ENCODE measurements around the gene IMPA2.
"Not testable (repeated sequence)": the region's sequence is repeated elsewhere in the genome, so short reads cannot be mapped to it uniquely, and the experiment has no call there.

IMPA2 gene

DNA sequence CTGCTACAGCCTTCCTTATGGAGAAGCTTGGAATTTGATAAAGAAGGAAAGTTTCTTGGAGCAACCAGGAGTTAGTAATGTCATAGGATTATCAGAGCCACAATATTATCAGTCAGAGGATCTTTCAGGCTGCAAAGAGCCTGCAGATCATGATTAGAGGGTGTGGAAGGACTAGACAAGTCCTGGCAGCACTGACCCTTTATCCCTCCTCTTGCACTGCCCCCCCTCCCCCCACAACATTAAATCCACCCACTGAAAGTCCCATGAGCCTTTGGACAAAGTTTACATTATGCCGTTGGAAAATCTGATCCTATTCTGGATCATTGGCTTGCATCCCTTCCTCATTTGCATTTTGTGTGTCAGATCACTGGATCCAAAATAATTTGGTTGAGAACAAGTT is 18.7 kb upstream of the IMPA2 start:
- DNase-seq (ENCODE audit: low read depth, low spot score), result no peak

DNA sequence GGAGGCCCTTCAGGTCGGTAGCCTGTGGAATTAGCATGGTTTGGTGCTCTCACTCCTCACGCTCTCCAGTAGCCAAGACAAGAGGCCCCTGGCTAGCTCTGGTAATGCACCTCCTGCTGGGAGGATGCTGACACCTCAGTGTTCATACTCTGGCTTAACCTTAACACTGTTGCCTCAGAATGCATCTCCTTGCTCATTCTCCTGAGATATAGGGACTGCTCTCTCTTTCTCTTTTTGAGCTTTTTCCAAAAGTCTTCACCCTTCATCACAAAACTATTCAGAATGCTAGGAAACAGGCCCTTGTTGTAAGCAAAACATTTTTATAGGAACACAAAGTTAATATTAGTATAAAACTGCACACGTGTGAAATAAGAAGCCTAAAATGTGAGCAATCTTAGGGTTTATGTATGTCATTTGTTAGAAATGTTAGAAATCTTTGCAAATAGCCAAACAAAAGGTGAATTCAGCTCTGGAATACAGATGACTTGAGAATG is 17.3 kb upstream of the IMPA2 start:
- no peak for DNase-seq (ENCODE audit: low read depth, low spot score)

- DNase-seq (ENCODE audit: low read depth, low spot score), result no peak
Measured at GRCh38 chr18:11969904-11970835, 11.1 kb upstream of the IMPA2 start.

DNA sequence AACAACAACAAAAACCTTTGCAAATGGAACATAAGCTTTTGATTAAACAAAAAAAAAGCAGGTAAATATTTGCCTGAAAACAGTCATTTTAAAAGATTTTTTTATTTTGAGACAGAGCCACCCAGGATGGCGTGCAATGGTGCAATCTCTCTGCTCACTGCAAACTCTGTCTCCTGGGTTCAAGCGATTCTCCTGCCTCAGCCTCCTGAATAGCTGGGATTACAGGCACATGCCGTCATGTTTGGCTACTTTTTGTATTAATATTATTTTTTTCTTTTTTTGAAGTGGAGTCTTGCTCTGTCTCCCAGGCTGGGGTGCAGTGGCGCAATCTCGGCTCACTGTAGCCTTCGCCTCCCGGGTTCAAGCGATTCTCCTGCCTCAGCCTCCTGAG is 10.5 kb upstream of the IMPA2 start:
- not testable (repeated sequence) for DNase-seq (ENCODE audit: low read depth, low spot score)

GRCh38 chr18:11972371-11973174 is 8.7 kb upstream of the IMPA2 start:
- DNase-seq (ENCODE audit: low read depth, low spot score), result no peak

DNA sequence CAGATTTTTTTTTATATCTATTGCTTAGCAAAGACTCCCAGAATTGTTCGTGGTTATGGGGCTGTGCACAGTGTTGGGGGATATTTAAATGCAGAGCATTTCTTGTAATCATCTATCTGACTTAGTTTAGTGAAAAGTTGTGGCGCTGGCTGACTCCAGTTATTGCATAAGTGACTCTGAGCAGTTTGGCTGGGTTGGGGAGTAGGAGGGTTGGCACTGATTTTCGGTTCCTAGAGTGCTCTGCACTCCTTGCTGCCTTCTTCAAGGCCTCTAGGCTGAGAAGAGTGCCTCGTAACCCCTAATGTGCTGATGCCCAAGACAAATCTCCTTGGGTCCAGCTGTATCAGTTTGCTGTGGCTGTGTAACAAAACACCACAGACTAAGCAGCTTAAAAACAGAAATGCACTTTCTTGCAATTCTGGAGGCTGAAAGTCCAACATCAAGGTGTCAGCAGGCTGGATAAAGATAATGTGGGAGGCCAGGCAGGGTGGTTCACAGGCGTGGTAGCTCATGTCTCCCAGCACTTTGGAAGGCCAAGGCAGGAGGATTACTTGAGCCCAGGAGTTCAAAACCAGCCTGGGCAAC is 6.5 kb upstream of the IMPA2 start:
- DNase-seq (ENCODE audit: low read depth, low spot score), result no peak

DNA sequence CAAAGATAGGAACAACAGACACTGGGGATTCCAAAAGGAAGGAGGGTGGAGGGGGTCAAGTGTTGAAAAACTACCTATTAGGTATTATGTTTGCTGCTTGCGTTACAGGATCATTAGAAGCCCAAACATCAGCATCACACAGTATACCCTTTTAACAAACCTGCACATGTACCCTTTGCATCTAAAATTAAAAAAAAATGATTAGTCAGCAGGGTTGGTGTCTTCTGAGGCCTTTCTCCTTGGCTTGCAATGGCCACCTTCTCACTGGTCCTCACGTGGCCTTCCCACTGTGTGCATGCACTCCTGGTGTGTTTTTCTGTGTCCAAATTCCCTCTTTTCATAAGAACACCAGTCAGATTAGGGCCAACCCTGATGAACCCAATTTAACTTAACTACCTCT is 5.6 kb upstream of the IMPA2 start:
- no peak for DNase-seq (ENCODE audit: low read depth, low spot score)

DNA sequence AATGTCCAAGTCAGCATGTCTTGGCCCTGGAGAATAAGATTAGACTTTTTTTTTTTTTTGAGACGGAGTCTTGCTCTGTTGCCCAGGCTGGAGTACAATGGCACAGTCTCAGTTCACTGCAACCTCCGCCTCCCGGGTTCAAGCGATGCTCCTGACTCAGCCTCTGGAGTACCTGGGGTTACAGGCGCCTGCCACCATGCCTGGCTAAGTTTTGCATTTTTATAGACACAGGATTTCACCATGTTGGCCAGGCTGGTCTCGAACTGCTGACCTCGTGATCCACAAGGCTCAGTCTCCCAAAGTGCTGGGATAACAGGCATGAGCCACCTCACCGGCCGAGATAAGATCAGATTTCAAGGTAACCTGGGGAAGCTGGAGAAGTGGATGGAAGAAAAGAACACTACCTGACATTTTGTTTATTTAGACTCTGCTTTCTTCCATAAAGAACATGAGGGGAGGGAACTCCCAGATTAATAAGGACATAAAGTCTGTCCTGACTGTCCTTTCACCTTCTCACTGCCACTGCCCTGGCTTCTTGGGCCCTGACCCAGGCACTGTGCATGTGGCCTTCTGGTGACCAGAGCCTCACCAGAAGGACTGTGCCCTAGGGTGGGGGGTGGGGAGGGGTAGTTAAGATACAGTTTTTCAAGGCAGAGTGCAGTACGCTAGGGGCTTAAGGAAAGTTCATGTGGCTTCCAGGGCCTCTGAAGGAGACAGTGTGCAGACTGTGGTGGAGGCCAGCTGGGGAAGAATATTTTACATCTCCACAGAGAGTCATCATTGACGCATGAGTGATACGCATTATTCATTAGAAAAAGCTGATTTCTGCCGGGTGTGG is 4.8 kb upstream of the IMPA2 start:
- DNase-seq (ENCODE audit: low read depth, low spot score), result no peak

- DNase-seq (ENCODE audit: low read depth, low spot score), result no peak
Measured at GRCh38 chr18:11977153-11977466, 4.2 kb upstream of the IMPA2 start.

DNA sequence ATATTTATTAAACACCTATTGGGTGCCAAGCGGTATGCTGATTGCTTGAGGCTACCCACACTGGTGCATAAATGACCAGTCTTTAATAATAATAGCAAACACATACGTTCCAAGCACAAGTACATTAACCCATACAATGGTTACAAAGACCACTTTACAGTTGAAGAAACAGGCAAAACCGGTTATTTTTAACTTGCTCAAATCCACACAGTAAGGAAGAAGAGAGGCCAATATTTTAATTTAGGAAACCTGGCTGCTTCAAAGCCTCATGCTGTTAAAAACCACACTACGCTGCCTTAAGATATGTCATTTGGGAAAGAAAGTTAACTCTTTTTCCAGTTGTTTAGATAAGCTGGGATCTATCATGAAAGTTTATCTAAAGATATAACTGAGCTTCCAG is 2.4 kb upstream of the IMPA2 start:
- DNase-seq (ENCODE audit: low read depth, low spot score), result no peak

DNA sequence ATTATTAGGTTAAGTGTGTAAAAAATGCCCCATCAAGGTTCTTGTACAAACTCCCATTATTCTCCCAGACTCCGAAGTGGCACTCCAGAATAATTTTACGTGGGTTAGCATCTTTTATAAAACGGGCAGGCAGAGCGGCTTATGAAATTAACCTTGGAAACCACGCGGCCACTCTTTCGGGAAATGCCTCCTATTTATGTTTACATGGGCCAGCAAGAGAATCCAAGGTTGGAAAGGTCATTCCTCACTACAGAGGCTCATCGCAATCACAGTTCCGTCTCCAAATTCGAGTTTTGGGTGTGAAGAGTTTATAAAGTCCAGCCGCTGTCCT is 1.2 kb upstream of the IMPA2 start:
- DNase-seq (ENCODE audit: low read depth, low spot score), result no peak

GRCh38 chr18:11980494-11981191 is 664 bp upstream of the IMPA2 start:
- DNase-seq (ENCODE audit: low read depth, low spot score), result peak; percentile 96

DNA sequence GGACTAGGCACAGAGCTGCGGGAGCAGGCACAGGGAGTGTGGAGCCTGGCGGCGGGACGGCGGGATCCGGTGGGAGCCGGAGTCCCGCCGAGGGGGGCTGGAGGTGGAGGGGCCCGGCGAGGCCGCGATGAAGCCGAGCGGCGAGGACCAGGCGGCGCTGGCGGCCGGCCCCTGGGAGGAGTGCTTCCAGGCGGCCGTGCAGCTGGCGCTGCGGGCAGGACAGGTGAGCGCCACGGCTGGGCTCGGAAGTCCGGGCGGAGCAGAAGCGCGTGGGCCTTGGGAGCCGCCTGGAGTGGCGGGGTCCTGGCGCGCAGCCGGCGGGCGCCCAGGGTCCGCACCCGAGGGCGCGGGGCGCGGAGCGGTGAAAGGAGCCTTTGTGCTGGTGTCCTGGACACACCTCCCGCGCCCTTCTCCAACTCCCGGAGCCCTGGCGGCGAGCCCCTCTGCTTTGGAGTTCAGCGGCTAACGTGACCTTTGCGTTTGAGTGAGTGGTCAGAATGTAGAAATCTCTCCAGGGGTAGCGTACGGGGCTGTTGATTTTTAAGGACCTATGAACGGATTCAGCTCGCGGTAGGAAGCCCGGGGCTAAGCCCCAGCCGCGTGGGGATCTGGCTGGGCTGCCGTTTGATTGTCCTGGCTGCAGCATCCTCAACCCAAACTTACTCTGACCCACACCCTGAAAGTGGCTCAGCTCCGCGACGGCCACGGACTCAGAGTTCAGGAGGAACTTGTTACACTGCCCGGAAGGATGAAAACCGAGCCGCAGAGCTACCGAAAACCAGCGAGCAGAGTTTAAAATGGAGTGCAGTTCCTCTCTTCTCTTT is 448 bp downstream of the IMPA2 start:
- no peak for DNase-seq (ENCODE audit: low read depth, low spot score)

- DNase-seq (ENCODE audit: low read depth, low spot score), result no peak
Measured at GRCh38 chr18:11982981-11983380, 1.7 kb downstream of the IMPA2 start.

DNA sequence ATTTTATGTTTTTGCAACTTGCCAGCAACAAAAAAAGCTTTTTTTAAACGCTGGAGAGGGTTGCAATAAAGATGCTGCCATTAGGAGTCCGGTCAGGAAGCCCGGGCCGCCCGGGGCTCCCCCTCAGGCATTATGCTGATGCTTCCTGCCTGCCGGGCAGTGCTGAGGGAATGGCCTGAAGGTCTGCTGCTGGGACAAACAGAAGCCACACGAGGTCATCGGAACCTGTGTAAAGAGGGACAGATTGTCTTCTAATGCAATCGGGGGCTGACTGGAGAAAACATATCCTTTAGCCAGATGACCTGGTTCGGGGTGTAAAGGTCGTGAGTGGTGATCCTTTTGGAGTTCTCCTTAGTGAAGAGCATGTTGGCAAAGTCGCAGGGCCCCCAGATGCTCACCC is 2.3 kb downstream of the IMPA2 start:
- no peak for DNase-seq (ENCODE audit: low read depth, low spot score)

GRCh38 chr18:11984091-11984490 is 2.8 kb downstream of the IMPA2 start:
- no peak for DNase-seq (ENCODE audit: low read depth, low spot score)

- DNase-seq (ENCODE audit: low read depth, low spot score), result no peak
Measured at GRCh38 chr18:11985586-11985985, 4.3 kb downstream of the IMPA2 start.

- no peak for DNase-seq (ENCODE audit: low read depth, low spot score)
Measured at GRCh38 chr18:11986061-11986460, 4.8 kb downstream of the IMPA2 start.

GRCh38 chr18:11987527-11987926 is 6.2 kb downstream of the IMPA2 start:
- DNase-seq (ENCODE audit: low read depth, low spot score), result no peak

GRCh38 chr18:11989174-11989573 is 7.9 kb downstream of the IMPA2 start:
- no peak for DNase-seq (ENCODE audit: low read depth, low spot score)

Data from brain pericyte (primary cell).